Measurements from ENCODE around the gene NVL. TPM values are rescaled to one million over a fixed set of nuclear protein-coding genes. Genes with fewer than 3 reads are reported as not detected.

The NVL gene
- total and polyA plus RNA-seq, 4 donors: 5.3 to 14.0 (median 11.0) TPM

GRCh38 chr1:224253721-224254120 is 76.3 kb downstream of the NVL start:
- Histone ChIP-seq H3K9me3 (ENCODE audit: control insufficient read depth in 4 of 4, low read length in 3 of 4) (no peaks in the 10 kb centered on the region), H3K27ac (ENCODE audit: low read depth in 1 of 2, low read length in 2 of 2) (no peak overlapping the region), H3K4me3 (ENCODE audit: low read depth in 1 of 3, low read length in 3 of 3) (no peak overlapping the region), H3K4me1 (ENCODE audit: control insufficient read depth in 4 of 4, insufficient read depth in 4 of 4, low read length in 3 of 4) (no peaks in the 10 kb centered on the region), H3K9ac (ENCODE audit: low read depth in 1 of 2, low read length in 2 of 2) (no peak overlapping the region), H3K27me3 (ENCODE audit: control insufficient read depth in 4 of 4, insufficient read depth in 4 of 4, low read length in 3 of 4) (no peaks in the 10 kb centered on the region), H3K36me3 (ENCODE audit: control insufficient read depth in 4 of 4, insufficient read depth in 3 of 4, low read depth in 1 of 4, low read length in 3 of 4) (peaks cover under 1 to 5% (median 2%) of the 10 kb centered on the region in 4 donors)
- DNase-seq (ENCODE audit: low spot score): no peak
- TF ChIP-seq GABPA (IDR thresholded peaks at IDR 0.05 in 1 of 2, conservative IDR thresholded peaks at IDR 0.05 in 1 of 2) (no peak), EGR1 (IDR thresholded peaks at IDR 0.05; ENCODE audit: low read depth in 2 of 2) (no peak), TAF1 (conservative IDR thresholded peaks at IDR 0.05) (no peak), RXRA (IDR thresholded peaks at IDR 0.05) (no peak), HNF4G (IDR thresholded peaks at IDR 0.05) (no peak), SP1 (IDR thresholded peaks at IDR 0.05) (no peak), CTCF (IDR thresholded peaks at IDR 0.05; ENCODE audit: low read depth, low read length, missing input control) (no peak), JUND (IDR thresholded peaks at IDR 0.05) (no peak), FOXA2 (IDR thresholded peaks at IDR 0.05) (no peak), HNF4A (conservative IDR thresholded peaks at IDR 0.05) (no peak), YY1 (IDR thresholded peaks at IDR 0.05) (no peak), NR2F2 (IDR thresholded peaks at IDR 0.05) (no peak), FOXA1 (IDR thresholded peaks at IDR 0.05) (no peak), RAD21 (IDR thresholded peaks at IDR 0.05) (no peak), MAX (IDR thresholded peaks at IDR 0.05) (no peak)
- TF ChIP-seq, protein P1, sequence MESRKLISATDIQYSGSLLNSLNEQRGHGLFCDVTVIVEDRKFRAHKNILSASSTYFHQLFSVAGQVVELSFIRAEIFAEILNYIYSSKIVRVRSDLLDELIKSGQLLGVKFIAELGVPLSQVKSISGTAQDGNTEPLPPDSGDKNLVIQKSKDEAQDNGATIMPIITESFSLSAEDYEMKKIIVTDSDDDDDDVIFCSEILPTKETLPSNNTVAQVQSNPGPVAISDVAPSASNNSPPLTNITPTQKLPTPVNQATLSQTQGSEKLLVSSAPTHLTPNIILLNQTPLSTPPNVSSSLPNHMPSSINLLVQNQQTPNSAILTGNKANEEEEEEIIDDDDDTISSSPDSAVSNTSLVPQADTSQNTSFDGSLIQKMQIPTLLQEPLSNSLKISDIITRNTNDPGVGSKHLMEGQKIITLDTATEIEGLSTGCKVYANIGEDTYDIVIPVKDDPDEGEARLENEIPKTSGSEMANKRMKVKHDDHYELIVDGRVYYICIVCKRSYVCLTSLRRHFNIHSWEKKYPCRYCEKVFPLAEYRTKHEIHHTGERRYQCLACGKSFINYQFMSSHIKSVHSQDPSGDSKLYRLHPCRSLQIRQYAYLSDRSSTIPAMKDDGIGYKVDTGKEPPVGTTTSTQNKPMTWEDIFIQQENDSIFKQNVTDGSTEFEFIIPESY (IDR thresholded peaks at IDR 0.05): no peak
- TF ChIP-seq, protein P2, sequence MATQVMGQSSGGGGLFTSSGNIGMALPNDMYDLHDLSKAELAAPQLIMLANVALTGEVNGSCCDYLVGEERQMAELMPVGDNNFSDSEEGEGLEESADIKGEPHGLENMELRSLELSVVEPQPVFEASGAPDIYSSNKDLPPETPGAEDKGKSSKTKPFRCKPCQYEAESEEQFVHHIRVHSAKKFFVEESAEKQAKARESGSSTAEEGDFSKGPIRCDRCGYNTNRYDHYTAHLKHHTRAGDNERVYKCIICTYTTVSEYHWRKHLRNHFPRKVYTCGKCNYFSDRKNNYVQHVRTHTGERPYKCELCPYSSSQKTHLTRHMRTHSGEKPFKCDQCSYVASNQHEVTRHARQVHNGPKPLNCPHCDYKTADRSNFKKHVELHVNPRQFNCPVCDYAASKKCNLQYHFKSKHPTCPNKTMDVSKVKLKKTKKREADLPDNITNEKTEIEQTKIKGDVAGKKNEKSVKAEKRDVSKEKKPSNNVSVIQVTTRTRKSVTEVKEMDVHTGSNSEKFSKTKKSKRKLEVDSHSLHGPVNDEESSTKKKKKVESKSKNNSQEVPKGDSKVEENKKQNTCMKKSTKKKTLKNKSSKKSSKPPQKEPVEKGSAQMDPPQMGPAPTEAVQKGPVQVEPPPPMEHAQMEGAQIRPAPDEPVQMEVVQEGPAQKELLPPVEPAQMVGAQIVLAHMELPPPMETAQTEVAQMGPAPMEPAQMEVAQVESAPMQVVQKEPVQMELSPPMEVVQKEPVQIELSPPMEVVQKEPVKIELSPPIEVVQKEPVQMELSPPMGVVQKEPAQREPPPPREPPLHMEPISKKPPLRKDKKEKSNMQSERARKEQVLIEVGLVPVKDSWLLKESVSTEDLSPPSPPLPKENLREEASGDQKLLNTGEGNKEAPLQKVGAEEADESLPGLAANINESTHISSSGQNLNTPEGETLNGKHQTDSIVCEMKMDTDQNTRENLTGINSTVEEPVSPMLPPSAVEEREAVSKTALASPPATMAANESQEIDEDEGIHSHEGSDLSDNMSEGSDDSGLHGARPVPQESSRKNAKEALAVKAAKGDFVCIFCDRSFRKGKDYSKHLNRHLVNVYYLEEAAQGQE (IDR thresholded peaks at IDR 0.05): no peak
- TF ChIP-seq, protein P3, sequence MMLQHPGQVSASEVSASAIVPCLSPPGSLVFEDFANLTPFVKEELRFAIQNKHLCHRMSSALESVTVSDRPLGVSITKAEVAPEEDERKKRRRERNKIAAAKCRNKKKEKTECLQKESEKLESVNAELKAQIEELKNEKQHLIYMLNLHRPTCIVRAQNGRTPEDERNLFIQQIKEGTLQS (IDR thresholded peaks at IDR 0.05): no peak
- 93% methylated on average over 1 of the region's 1 CpG for WGBS
